ENCODE measurements around the gene CLDN16. TPM values are rescaled to one million over a fixed set of nuclear protein-coding genes. Genes with fewer than 3 reads are reported as not detected.

CLDN16 gene
- total RNA-seq, 1 donor from 2014 or later, result 0.10 TPM

- Mint-ChIP-seq H3K4me1 (ENCODE audit: unreplicated experiment) (peaks cover 11% of the 10 kb centered on the region), H3K36me3 (no peaks in the 10 kb centered on the region)
- TF ChIP-seq CTCF (conservative IDR thresholded peaks at IDR 0.05), result no peak
These were observed 56.7 kb downstream of the CLDN16 start for GRCh38 chr3:190444576-190445145.

GRCh38 chr3:190446573-190447279 is 58.8 kb downstream of the CLDN16 start:
- Mint-ChIP-seq H3K36me3 (no peaks in the 10 kb centered on the region), H3K27me3 (peaks cover 3% of the 10 kb centered on the region), H3K9me3 (no peaks in the 10 kb centered on the region), H3K4me3 (no peak overlapping the region), H3K4me1 (ENCODE audit: unreplicated experiment) (peaks cover 11% of the 10 kb centered on the region), H3K27ac (no peak overlapping the region)
- no peak for TF ChIP-seq CTCF (conservative IDR thresholded peaks at IDR 0.05)
- DNase-seq (ENCODE audit: extremely low spot score, unreplicated experiment), result no peak

More at GRCh38 chr3:190444576-190445145, 56.7 kb downstream of the CLDN16 start:
- Mint-ChIP-seq H3K27me3 (peaks cover 3% of the 10 kb centered on the region), H3K4me3 (no peak overlapping the region), H3K9me3 (no peaks in the 10 kb centered on the region), H3K27ac (no peak overlapping the region)
- DNase-seq (ENCODE audit: extremely low spot score, unreplicated experiment), result no peak

GRCh38 chr3:190448256-190448655 is 60.3 kb downstream of the CLDN16 start:
- no peaks in the 10 kb centered on the region for H3K9me3 Mint-ChIP-seq
- H3K27ac Mint-ChIP-seq, result no peak overlapping the region
- no peak overlapping the region for H3K4me3 Mint-ChIP-seq
- peaks cover 3% of the 10 kb centered on the region for H3K27me3 Mint-ChIP-seq
- peaks cover 11% of the 10 kb centered on the region for H3K4me1 Mint-ChIP-seq (ENCODE audit: unreplicated experiment)
- no peaks in the 10 kb centered on the region for H3K36me3 Mint-ChIP-seq
- TF ChIP-seq CTCF (conservative IDR thresholded peaks at IDR 0.05), result no peak
- DNase-seq (ENCODE audit: extremely low spot score, unreplicated experiment), result no peak

GRCh38 chr3:190449801-190450200 is 61.8 kb downstream of the CLDN16 start, which contains the start of gene TMEM207:
Gene TMEM207, minus strand, starts transcription at chr3:190449901. Its CDS starts 92 bp downstream, at chr3:190449809.
- no peak within 1 kb of the TSS for H3K27ac Mint-ChIP-seq
- no peak for DNase-seq (ENCODE audit: extremely low spot score, unreplicated experiment)
- H3K36me3 Mint-ChIP-seq, result no peaks in the 10 kb centered on the region
- H3K4me1 Mint-ChIP-seq (ENCODE audit: unreplicated experiment), result peaks cover 11% of the 10 kb centered on the region
- no peaks in the 10 kb centered on the region for H3K9me3 Mint-ChIP-seq
- no peak within 1 kb of the TSS for H3K4me3 Mint-ChIP-seq
- TF ChIP-seq CTCF (conservative IDR thresholded peaks at IDR 0.05), result no peak
- H3K27me3 Mint-ChIP-seq, result no peaks in the 10 kb centered on the region

GRCh38 chr3:190455828-190456227 is 67.9 kb downstream of the CLDN16 start:
- no peak for DNase-seq (ENCODE audit: extremely low spot score, unreplicated experiment)
- Mint-ChIP-seq H3K27ac (no peak overlapping the region), H3K27me3 (no peaks in the 10 kb centered on the region), H3K4me3 (no peak overlapping the region), H3K9me3 (no peaks in the 10 kb centered on the region), H3K4me1 (ENCODE audit: unreplicated experiment) (no peaks in the 10 kb centered on the region), H3K36me3 (no peaks in the 10 kb centered on the region)
- no peak for TF ChIP-seq CTCF (conservative IDR thresholded peaks at IDR 0.05)
